ACC112 (cell line): ENCODE results near the gene SLC24A3.

Source experiments
- H2AFZ ChIP-seq: fragments of 200-600 bp; sonication (generic); one replicate; pipeline ENCODE4 v1.6.0; 2017; ENCODE audit warnings: antibody characterized with exemption, low read length; ENCODE audit not compliant: unreplicated experiment
- H3K27ac ChIP-seq: fragments of 200-600 bp; sonication (generic); 2 replicates; pipeline ENCODE4 v1.5.1; 2014; ENCODE audit warnings: low read depth, mild to moderate bottlenecking, antibody characterized with exemption, low read length, moderate library complexity
- H3K27me3 ChIP-seq: fragments of 200-600 bp; sonication (generic); 2 replicates; pipeline ENCODE4 v1.6.1; 2014; ENCODE audit warnings: mild to moderate bottlenecking, antibody characterized with exemption, low read length, moderate library complexity, mixed read lengths; ENCODE audit not compliant: insufficient read depth
- H3K36me3 ChIP-seq: fragments of 200-600 bp; sonication (generic); 2 replicates; pipeline ENCODE4 v1.6.1; 2016; ENCODE audit warnings: mild to moderate bottlenecking, antibody characterized with exemption, low read length, moderate library complexity, mixed read lengths; ENCODE audit not compliant: insufficient read depth
- H3K4me1 ChIP-seq: fragments of 200-600 bp; sonication (generic); one replicate; pipeline ENCODE4 v1.6.1; 2016; ENCODE audit warnings: low read length, mixed read lengths; ENCODE audit not compliant: insufficient read depth, unreplicated experiment, control insufficient read depth
- H3K4me3 ChIP-seq: fragments of 200-600 bp; sonication (generic); 2 replicates; pipeline ENCODE4 v1.5.1; 2014; ENCODE audit warnings: mild to moderate bottlenecking, low read depth, low read length
- H3K79me2 ChIP-seq: fragments of 200-600 bp; sonication (generic); one replicate; pipeline ENCODE4 v1.6.0; 2016; ENCODE audit warnings: low read length; ENCODE audit not compliant: control insufficient read depth, unreplicated experiment, insufficient read depth

Gene SLC24A3

DNA sequence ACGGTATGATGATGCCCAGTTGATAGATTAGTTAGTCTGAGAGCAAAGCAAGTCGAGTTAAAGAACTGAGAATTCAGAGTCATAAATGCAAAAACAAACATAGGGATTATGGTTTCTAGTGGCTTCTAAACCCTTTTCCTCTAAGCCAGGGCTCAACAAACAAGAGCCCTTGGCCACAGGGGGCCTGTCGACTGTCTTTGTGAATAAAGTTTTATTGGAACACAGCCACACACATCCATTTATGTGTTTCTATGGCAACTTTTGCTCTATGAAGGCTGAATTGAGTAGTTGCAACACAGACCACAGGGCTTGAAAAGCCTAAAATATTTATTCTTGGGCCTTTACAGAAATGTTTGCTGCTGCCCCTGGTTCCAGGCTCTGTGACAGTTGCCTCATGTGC is 76.2 kb downstream of the SLC24A3 start:
- H3K4me1 ChIP-seq, result no peaks in the 10 kb centered on the region
- H2AFZ ChIP-seq, result no peak overlapping the region
- no peaks in the 10 kb centered on the region for H3K79me2 ChIP-seq
- H3K36me3 ChIP-seq, result no peaks in the 10 kb centered on the region
- H3K4me3 ChIP-seq, result no peak overlapping the region
- H3K27me3 ChIP-seq, result no peaks in the 10 kb centered on the region
- H3K27ac ChIP-seq, result no peak overlapping the region

- H2AFZ ChIP-seq, result no peak overlapping the region
- H3K27me3 ChIP-seq, result no peaks in the 10 kb centered on the region
- no peak overlapping the region for H3K27ac ChIP-seq
- no peaks in the 10 kb centered on the region for H3K79me2 ChIP-seq
- H3K4me1 ChIP-seq, result no peaks in the 10 kb centered on the region
- H3K4me3 ChIP-seq, result no peak overlapping the region
- no peaks in the 10 kb centered on the region for H3K36me3 ChIP-seq
Observed at GRCh38 chr20:19289451-19289850, 77.0 kb downstream of the SLC24A3 start.

- Histone ChIP-seq H3K4me3 (no peak overlapping the region), H3K4me1 (no peaks in the 10 kb centered on the region), H2AFZ (no peak overlapping the region), H3K36me3 (no peaks in the 10 kb centered on the region), H3K79me2 (no peaks in the 10 kb centered on the region), H3K27me3 (no peaks in the 10 kb centered on the region), H3K27ac (no peak overlapping the region)
Observed at GRCh38 chr20:19291024-19291817, 78.8 kb downstream of the SLC24A3 start.

- H3K4me3 ChIP-seq, result no peak overlapping the region
- H3K27me3 ChIP-seq, result no peaks in the 10 kb centered on the region
- H3K79me2 ChIP-seq, result no peaks in the 10 kb centered on the region
- H3K4me1 ChIP-seq, result no peaks in the 10 kb centered on the region
- H3K36me3 ChIP-seq, result no peaks in the 10 kb centered on the region
- no peak overlapping the region for H2AFZ ChIP-seq
- no peak overlapping the region for H3K27ac ChIP-seq
Observed at GRCh38 chr20:19291818-19292132, 79.3 kb downstream of the SLC24A3 start.

- no peak overlapping the region for H3K27ac ChIP-seq
- no peak overlapping the region for H3K4me3 ChIP-seq
- H3K4me1 ChIP-seq, result no peaks in the 10 kb centered on the region
- H3K36me3 ChIP-seq, result no peaks in the 10 kb centered on the region
- H3K27me3 ChIP-seq, result no peaks in the 10 kb centered on the region
- H3K79me2 ChIP-seq, result no peaks in the 10 kb centered on the region
- H2AFZ ChIP-seq, result no peak overlapping the region
Observed at GRCh38 chr20:19292254-19292653, 79.8 kb downstream of the SLC24A3 start.

DNA sequence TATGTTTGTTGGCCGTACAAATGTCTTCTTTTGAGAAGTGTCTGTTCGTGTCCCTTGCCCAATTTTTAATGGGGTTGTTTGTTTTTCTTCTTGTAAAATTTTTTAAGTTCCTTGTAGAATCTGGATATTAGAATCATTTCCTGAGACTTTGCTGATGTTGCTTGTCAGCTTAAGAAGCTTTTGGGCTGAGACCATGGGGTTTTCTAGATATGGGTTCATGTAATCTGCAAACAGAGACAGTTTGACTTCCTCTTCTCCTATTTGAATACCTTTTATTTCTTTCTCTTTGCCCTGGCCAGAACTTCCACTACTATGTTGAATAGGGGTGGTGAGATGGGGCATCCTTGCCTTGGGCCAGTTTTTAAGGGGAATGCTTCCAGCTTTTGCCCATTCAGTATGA is 82.6 kb downstream of the SLC24A3 start:
- no peaks in the 10 kb centered on the region for H3K4me1 ChIP-seq
- no peaks in the 10 kb centered on the region for H3K36me3 ChIP-seq
- H3K79me2 ChIP-seq, result no peaks in the 10 kb centered on the region
- H2AFZ ChIP-seq, result no peak overlapping the region
- no peak overlapping the region for H3K4me3 ChIP-seq
- H3K27me3 ChIP-seq, result no peaks in the 10 kb centered on the region
- H3K27ac ChIP-seq, result no peak overlapping the region

- no peak overlapping the region for H3K27ac ChIP-seq
- no peak overlapping the region for H3K4me3 ChIP-seq
- no peaks in the 10 kb centered on the region for H3K79me2 ChIP-seq
- H3K4me1 ChIP-seq, result no peaks in the 10 kb centered on the region
- H3K27me3 ChIP-seq, result no peaks in the 10 kb centered on the region
- no peaks in the 10 kb centered on the region for H3K36me3 ChIP-seq
- no peak overlapping the region for H2AFZ ChIP-seq
Observed at GRCh38 chr20:19298652-19299051, 86.2 kb downstream of the SLC24A3 start.

DNA sequence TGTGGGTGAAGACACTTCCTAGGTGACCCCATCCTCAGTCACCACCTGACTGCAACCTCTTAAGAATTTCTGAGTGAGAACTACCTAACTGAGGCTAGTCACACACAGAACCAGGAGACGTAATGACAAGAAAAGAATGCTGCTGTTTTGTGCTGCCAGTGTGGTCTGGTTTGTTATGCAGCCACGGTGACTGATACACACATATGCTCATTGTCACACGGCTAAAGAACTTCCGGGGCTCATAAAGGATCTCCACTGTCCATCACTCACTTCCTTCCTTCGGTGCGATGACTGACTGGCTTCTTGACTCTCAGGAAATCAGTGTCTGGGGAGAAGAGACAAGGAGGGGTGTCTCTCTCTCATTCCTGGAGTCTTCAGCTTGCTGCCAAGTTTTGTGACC is 88.0 kb downstream of the SLC24A3 start:
- Histone ChIP-seq H3K79me2 (no peaks in the 10 kb centered on the region), H2AFZ (no peak overlapping the region), H3K4me3 (no peak overlapping the region), H3K27ac (no peak overlapping the region), H3K36me3 (no peaks in the 10 kb centered on the region), H3K27me3 (no peaks in the 10 kb centered on the region), H3K4me1 (no peaks in the 10 kb centered on the region)

GRCh38 chr20:19301142-19301541 is 88.7 kb downstream of the SLC24A3 start:
- no peaks in the 10 kb centered on the region for H3K4me1 ChIP-seq
- no peak overlapping the region for H2AFZ ChIP-seq
- no peaks in the 10 kb centered on the region for H3K79me2 ChIP-seq
- no peak overlapping the region for H3K4me3 ChIP-seq
- H3K27ac ChIP-seq, result no peak overlapping the region
- no peaks in the 10 kb centered on the region for H3K36me3 ChIP-seq
- no peaks in the 10 kb centered on the region for H3K27me3 ChIP-seq

GRCh38 chr20:19301843-19302242 is 89.4 kb downstream of the SLC24A3 start:
- Histone ChIP-seq H2AFZ (no peak overlapping the region), H3K4me3 (no peak overlapping the region), H3K79me2 (no peaks in the 10 kb centered on the region), H3K27ac (no peak overlapping the region), H3K36me3 (no peaks in the 10 kb centered on the region), H3K27me3 (no peaks in the 10 kb centered on the region), H3K4me1 (no peaks in the 10 kb centered on the region)

DNA sequence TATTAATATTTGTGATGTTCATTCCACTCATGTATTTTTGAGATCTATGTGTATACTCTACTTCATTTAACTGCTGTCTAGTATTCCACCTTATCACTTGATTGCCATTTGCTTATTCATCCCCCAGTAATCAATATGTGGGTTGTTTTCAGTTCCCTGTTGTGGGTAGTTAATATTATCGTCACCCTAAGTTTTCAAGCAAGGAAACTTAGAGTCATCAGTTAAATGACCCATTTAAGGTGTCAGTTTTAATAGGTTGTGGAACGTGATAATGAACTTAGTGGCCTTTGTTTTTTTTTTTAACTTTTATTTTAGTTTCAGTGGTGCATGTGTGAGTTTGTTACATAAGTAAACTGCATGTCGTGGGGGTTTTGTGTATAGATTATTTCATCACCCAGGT is 90.3 kb downstream of the SLC24A3 start:
- Histone ChIP-seq H3K79me2 (no peaks in the 10 kb centered on the region), H3K4me1 (no peaks in the 10 kb centered on the region), H3K27ac (no peak overlapping the region), H3K36me3 (no peaks in the 10 kb centered on the region), H2AFZ (no peak overlapping the region), H3K27me3 (no peaks in the 10 kb centered on the region), H3K4me3 (no peak overlapping the region)
